IMR-90 (cell line): Measurements from ENCODE around the gene NUP210. TPM values are rescaled to one million over a fixed set of nuclear protein-coding genes. Genes with fewer than 3 reads are reported as not detected.

ENCODE experiments used
- ATAC-seq: fragments of 200-7000 bp; cut with Tn5 transposase; 2 replicates; pipeline ENCODE4 v1.9.1; 2020; ENCODE audit warnings: low read depth, mild to moderate bottlenecking, moderate library complexity
- BruUV-seq: library from RNA; stranded (reverse); fragments of 400-500 nt; replicated peaks from 2 replicates; lab custom pipeline; 2021; lab: Mats Ljungman, UMichigan
- CTCF ChIA-PET: fragments of 300-600 bp; formaldehyde crosslinking; extraction: SDS; loops from one replicate; lab custom pipeline; 2021; ENCODE audit warnings: antibody characterized with exemption; lab: Yijun Ruan, JAX
- POLR2A ChIA-PET: fragments of 300-600 bp; sonication (Branson Sonifier 250); formaldehyde crosslinking; loops from one replicate; lab custom pipeline; 2022; ENCODE audit warnings: antibody characterized with exemption; ENCODE audit not compliant: unreplicated experiment; lab: Charles Lee
- DNase-seq: peaks from one replicate; pipeline ENCODE4 v3.0.0; 2013
- H2AFZ ChIP-seq: replicated peaks from 2 replicates; pipeline ENCODE3; 2013; ENCODE audit warnings: low read length, mild to moderate bottlenecking; ENCODE audit not compliant: poor library complexity
- H2AK5ac ChIP-seq: 2 replicates; pipeline ENCODE4 v1.6.1; 2013; ENCODE audit warnings: low read depth, low read length, inconsistent platforms
- H2AK9ac ChIP-seq: replicated peaks from 2 replicates; pipeline ENCODE3; 2013; ENCODE audit warnings: mild to moderate bottlenecking, low read depth, low read length, moderate library complexity; ENCODE audit not compliant: poor library complexity
- H2BK120ac ChIP-seq: 2 replicates; pipeline ENCODE4 v1.6.1; 2013; ENCODE audit warnings: low read depth, low read length, inconsistent platforms
- H2BK15ac ChIP-seq: 3 replicates; pipeline ENCODE4 v1.6.1; 2013; ENCODE audit warnings: low read depth, low read length, inconsistent platforms
- H2BK20ac ChIP-seq: 2 replicates; pipeline ENCODE4 v1.6.1; 2013; ENCODE audit warnings: low read depth, mild to moderate bottlenecking, inconsistent platforms, low read length, moderate library complexity
- H2BK5ac ChIP-seq: 2 replicates; pipeline ENCODE4 v1.6.1; 2013; ENCODE audit warnings: mild to moderate bottlenecking, low read depth, low read length, inconsistent platforms; ENCODE audit not compliant: poor library complexity, severe bottlenecking
- H3K14ac ChIP-seq: replicated peaks from 2 replicates; pipeline ENCODE4 v1.6.1; 2013; ENCODE audit warnings: low read depth, low read length, inconsistent platforms
- H3K18ac ChIP-seq: 2 replicates; pipeline ENCODE4 v1.6.1; 2013; ENCODE audit warnings: low read depth, low read length, control low read depth
- H3K23ac ChIP-seq: 2 replicates; pipeline ENCODE4 v1.6.1; 2013; ENCODE audit warnings: low read depth, low read length, inconsistent platforms
- H3K27ac ChIP-seq: 2 replicates; pipeline ENCODE4 v1.5.1; 2013; ENCODE audit warnings: mild to moderate bottlenecking, control low read depth, low read length; ENCODE audit not compliant: insufficient read depth
- H3K27me3 ChIP-seq: 2 replicates; pipeline ENCODE4 v1.6.1; 2013; ENCODE audit warnings: low read length; ENCODE audit not compliant: control insufficient read depth, insufficient read depth
- H3K36me3 ChIP-seq: 2 replicates; pipeline ENCODE4 v1.6.1; 2013; ENCODE audit warnings: low read length, mixed read lengths; ENCODE audit not compliant: control insufficient read depth, insufficient read depth
- H3K4ac ChIP-seq: 2 replicates; pipeline ENCODE4 v1.6.1; 2013; ENCODE audit warnings: low read depth, low read length, inconsistent platforms
- H3K4me1 ChIP-seq: 2 replicates; pipeline ENCODE4 v1.6.1; 2013; ENCODE audit warnings: low read length, mixed read lengths; ENCODE audit not compliant: control insufficient read depth, insufficient read depth
- H3K4me2 ChIP-seq: 2 replicates; pipeline ENCODE4 v1.6.1; 2013; ENCODE audit warnings: low read depth, mild to moderate bottlenecking, control low read depth, low read length, moderate library complexity
- H3K4me3 ChIP-seq: 2 replicates; pipeline ENCODE4 v1.5.1; 2013; ENCODE audit warnings: low read depth, mild to moderate bottlenecking, control low read depth, low read length, moderate library complexity; ENCODE audit not compliant: insufficient read depth
- H3K56ac ChIP-seq: 2 replicates; pipeline ENCODE4 v1.6.1; 2013; ENCODE audit warnings: low read length, inconsistent platforms; ENCODE audit not compliant: insufficient read depth; ENCODE audit errors: extremely low read depth
- H3K79me1 ChIP-seq, 2 experiments: 2 replicates each; pipeline ENCODE4 v1.6.1; 2013; ENCODE audit warnings: low read length in 2 of 2, inconsistent platforms in 1 of 2, low read depth in 1 of 2
- H3K9ac ChIP-seq: 2 replicates; pipeline ENCODE4 v1.6.1; 2013; ENCODE audit warnings: low read depth, low read length, control low read depth
- H3K9me1 ChIP-seq: 2 replicates; pipeline ENCODE4 v1.6.1; 2013; ENCODE audit warnings: low read length, inconsistent platforms; ENCODE audit not compliant: insufficient read depth
- H3K9me3 ChIP-seq: 2 replicates; pipeline ENCODE4 v1.6.1; 2013; ENCODE audit warnings: low read length; ENCODE audit not compliant: control insufficient read depth, insufficient read depth
- H4K20me1 ChIP-seq: 2 replicates; pipeline ENCODE4 v1.6.1; 2013; ENCODE audit warnings: low read length, inconsistent platforms; ENCODE audit not compliant: insufficient read depth
- H4K5ac ChIP-seq: 2 replicates; pipeline ENCODE4 v1.6.1; 2013; ENCODE audit warnings: mild to moderate bottlenecking, low read depth, low read length, control low read depth
- H4K8ac ChIP-seq, 2 experiments: 2 replicates each; pipeline ENCODE4 v1.6.1; 2013; ENCODE audit warnings: low read depth in 2 of 2, low read length in 2 of 2, control low read depth in 1 of 2, inconsistent platforms in 1 of 2
- H4K91ac ChIP-seq: 2 replicates; pipeline ENCODE4 v1.6.1; 2013; ENCODE audit warnings: low read depth, low read length, inconsistent platforms; ENCODE audit not compliant: insufficient read depth
- ELK1 ChIP-seq: fragments of 150-350 bp; IDR thresholded peaks from 2 replicates; pipeline ENCODE4 v1.6.1; 2016; ENCODE audit warnings: low read depth, mild to moderate bottlenecking, low read length, moderate library complexity, borderline replicate concordance
- NFE2L2 ChIP-seq: fragments of 150-350 bp; IDR thresholded peaks from 2 replicates; pipeline ENCODE4 v1.6.1; 2016; ENCODE audit warnings: low read depth, mild to moderate bottlenecking, low read length
- RAD21 ChIP-seq: IDR thresholded peaks from 2 replicates; pipeline ENCODE4 v1.6.1; 2012; ENCODE audit warnings: low read length, improper control_type of control experiment
- WGBS, 2 experiments: methylation state at CpG; one replicate each; pipeline versions ENCODE4 v1.1.5 to v1.1.7; 2013; ENCODE audit warnings: missing lambda C conversion rate in 2 of 2; ENCODE audit not compliant: insufficient read length in 1 of 2; ENCODE audit errors: extremely low coverage in 2 of 2; 5-methylcytosine and 5-hydroxymethylcytosine counted together
- dilution Hi-C: fragments of 300-500 bp; cut with HindIII; formaldehyde crosslinking; loops from one replicate; pipeline ENCODE4 v1.14.3; 2018; ENCODE audit warnings: low sequenced_read_pairs; ENCODE audit not compliant: unreplicated experiment
- in situ Hi-C: fragments of 300-500 bp; cut with MboI; formaldehyde crosslinking; loops from 3 replicates; pipeline ENCODE4 v1.14.3; 2019; ENCODE audit warnings: low sequenced_read_pairs, inconsistent platforms, mixed read lengths
- intact Hi-C: fragments of 100-400 bp; cut with micrococcal nuclease; formaldehyde crosslinking; loops from 2 replicates; pipeline ENCODE4 v1.10.0; 2022
- polyA plus RNA-seq, 3 experiments: library from polyadenylated mRNA; depleted of rRNA; stranded (reverse); fragments of >200 nt; gene quantifications; 2 replicates each; pipeline ENCODE4 v1.2.3, GENCODE V29; 2012; ENCODE audit warnings: low replicate concordance in 1 of 3
- total RNA-seq: library from RNA; depleted of rRNA; stranded (reverse); fragments of >200 nt; gene quantifications from 2 replicates; pipeline ENCODE4 v1.2.3, GENCODE V29; 2012

The NUP210 gene
- total and polyA plus RNA-seq, 2 of the 4 experiments (the other 2 are of a cell fraction), result under 0.01 to 0.03 TPM

- intact Hi-C loops (loop anchor here (10.0 kb wide), 1 partner anchor 154 kb away; no protein-coding TSS in a partner anchor), dilution Hi-C loops (no loop called here), in situ Hi-C loops (no loop called here)
- H2BK5ac ChIP-seq, result no peak overlapping the region
- no peak overlapping the region for H4K5ac ChIP-seq
- no peak overlapping the region for H3K14ac ChIP-seq
- peaks cover 23% of the 10 kb centered on the region for H3K27me3 ChIP-seq
- H3K4ac ChIP-seq, result no peak overlapping the region
- no peak overlapping the region for H4K91ac ChIP-seq
- BruUV-seq, result no TSS peak
- no peak overlapping the region for H2AK5ac ChIP-seq
- H2BK20ac ChIP-seq, result no peak overlapping the region
- H2BK120ac ChIP-seq, result no peak overlapping the region
- no peak overlapping the region for H3K9ac ChIP-seq
- H2BK15ac ChIP-seq, result no peak overlapping the region
- H4K20me1 ChIP-seq, result no peaks in the 10 kb centered on the region
- no peak overlapping the region for H3K4me2 ChIP-seq
- no peak overlapping the region for H3K23ac ChIP-seq
- H3K4me1 ChIP-seq, result peaks cover 2% of the 10 kb centered on the region
- WGBS, 2 experiments, result no CpG with 5 or more reads among the region's 5 CpGs
- no peak overlapping the region for H3K56ac ChIP-seq
- H3K36me3 ChIP-seq, result no peaks in the 10 kb centered on the region
- H2AK9ac ChIP-seq, result no peak overlapping the region
- H3K18ac ChIP-seq, result no peak overlapping the region
- no peak overlapping the region for H2AFZ ChIP-seq
- no peak overlapping the region for H4K8ac ChIP-seq
- no peak for ATAC-seq
- H3K27ac ChIP-seq, result no peak overlapping the region
- ChIA-PET POLR2A (no interaction called here), CTCF (no interaction called here)
- H3K4me3 ChIP-seq, result no peak overlapping the region
- no peaks in the 10 kb centered on the region for H3K9me1 ChIP-seq
- TF ChIP-seq ELK1, result no peak
- no peak for TF ChIP-seq RAD21
- no peak for TF ChIP-seq NFE2L2
- no peaks in the 10 kb centered on the region for H3K79me1 ChIP-seq
- H3K9me3 ChIP-seq, result no peaks in the 10 kb centered on the region
- no peak for DNase-seq
These were observed 119.4 kb downstream of the NUP210 start for GRCh38 chr3:13300546-13301285.
